OCI-LY3 (cell line): ENCODE measurements around the gene CYP3A4.
"Not testable (repeated sequence)": the region's sequence is repeated elsewhere in the genome, so short reads cannot be mapped to it uniquely, and the experiment has no call there.

ENCODE experiments used
- H2AFZ ChIP-seq: fragments of 200-600, 300-600 bp; shearing (Covaris generic); 2 replicates; pipeline ENCODE4 v1.6.0; 2014; ENCODE audit warnings: antibody characterized with exemption, low read depth, low read length
- H3K27ac ChIP-seq: fragments of 200-600, 300-600 bp; sonication (generic); 2 replicates; pipeline ENCODE4 v1.5.1; 2014; ENCODE audit warnings: mild to moderate bottlenecking, low read length, moderate library complexity, mixed read lengths
- H3K27me3 ChIP-seq: fragments of 200-600, 300-600 bp; sonication (generic); 2 replicates; pipeline ENCODE4 v1.6.1; 2014; ENCODE audit warnings: low read depth, low read length, mixed read lengths
- H3K36me3 ChIP-seq: fragments of 200-600, 300-600 bp; sonication (generic); replicated peaks from 2 replicates; pipeline ENCODE3; 2014; ENCODE audit warnings: low read depth, low read length, mixed read lengths
- H3K4me1 ChIP-seq: fragments of 300-600, 200-600 bp; sonication (generic); 2 replicates; pipeline ENCODE4 v1.6.1; 2014; ENCODE audit warnings: low read length, mixed read lengths
- H3K4me2 ChIP-seq: fragments of 200-600, 300-600 bp; sonication (generic); 2 replicates; pipeline ENCODE4 v1.6.1; 2014; ENCODE audit warnings: low read length, mixed read lengths
- H3K4me3 ChIP-seq: fragments of 300-600, 200-600 bp; sonication (generic); 2 replicates; pipeline ENCODE4 v1.5.1; 2014; ENCODE audit warnings: antibody characterized with exemption, mild to moderate bottlenecking, low read length, moderate library complexity
- H3K79me2 ChIP-seq: fragments of 300-600, 200-600 bp; shearing (Covaris generic); 2 replicates; pipeline ENCODE4 v1.6.1; 2014; ENCODE audit warnings: mild to moderate bottlenecking, low read length, mixed read lengths
- H3K9ac ChIP-seq: fragments of 300-600, 200-600 bp; shearing (Covaris generic); 2 replicates; pipeline ENCODE4 v1.6.0; 2014; ENCODE audit warnings: mild to moderate bottlenecking, low read length, moderate library complexity
- H3K9me3 ChIP-seq: fragments of 200-600, 300-600 bp; shearing (Covaris generic); 2 replicates; pipeline ENCODE4 v1.6.1; 2014; ENCODE audit warnings: low read length, mixed read lengths; ENCODE audit not compliant: insufficient read depth
- H4K20me1 ChIP-seq: fragments of 200-600, 300-600 bp; sonication (generic); 2 replicates; pipeline ENCODE4 v1.6.1; 2016; ENCODE audit warnings: low read length, mixed read lengths; ENCODE audit not compliant: insufficient read depth
- EZH2phosphoT487 ChIP-seq: fragments of 200-600 bp; shearing (Covaris generic); IDR thresholded peaks from 2 replicates; pipeline ENCODE4 v1.6.1; 2018; ENCODE audit warnings: antibody characterized with exemption, mixed run types, low read depth
- TF ChIP-seq, protein P1 (sequence below): fragments of 200-600, 300-600 bp; sonication (generic); IDR thresholded peaks from 2 replicates; pipeline ENCODE4 v1.5.1; 2014; ENCODE audit warnings: antibody characterized with exemption, low read length, low read depth

CYP3A4 gene

DNA sequence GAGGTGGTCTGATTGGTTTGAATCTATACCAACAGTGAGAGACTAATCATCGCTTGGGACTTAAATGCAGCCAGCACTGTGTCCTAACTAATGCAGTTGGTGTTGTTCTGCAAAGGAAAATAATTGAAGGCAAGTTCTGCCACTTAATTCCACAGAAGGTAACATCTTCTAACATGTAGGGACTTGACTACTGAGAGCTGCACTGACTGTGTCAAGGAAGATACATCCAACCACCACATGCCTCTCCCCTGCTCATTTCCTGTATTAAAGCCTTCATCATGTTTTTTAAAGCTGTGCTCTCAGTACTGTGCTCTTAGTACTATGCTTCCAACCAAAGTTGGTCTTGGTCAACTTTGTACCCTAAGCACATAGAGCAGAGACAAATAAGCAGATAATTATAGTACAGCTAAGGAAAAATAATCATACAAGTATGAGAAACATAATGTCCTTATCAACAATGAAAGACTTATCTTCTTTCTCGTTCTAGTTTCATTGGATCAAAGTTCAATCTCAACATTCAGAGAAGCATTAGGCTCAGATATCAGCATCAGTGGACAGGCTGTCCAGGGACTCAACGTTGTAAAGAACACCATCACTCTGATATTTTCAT, 2.8 kb upstream of the CYP3A4 start:
- Histone ChIP-seq H2AFZ (no peak overlapping the region), H3K4me2 (no peak overlapping the region), H3K4me1 (no peaks in the 10 kb centered on the region), H3K9ac (no peak overlapping the region), H3K36me3 (no peaks in the 10 kb centered on the region), H3K27ac (no peak overlapping the region), H3K27me3 (peaks cover 54% of the 10 kb centered on the region), H3K4me3 (no peak overlapping the region), H3K79me2 (no peaks in the 10 kb centered on the region), H4K20me1 (no peaks in the 10 kb centered on the region), H3K9me3 (no peaks in the 10 kb centered on the region)
- TF ChIP-seq, protein P1, sequence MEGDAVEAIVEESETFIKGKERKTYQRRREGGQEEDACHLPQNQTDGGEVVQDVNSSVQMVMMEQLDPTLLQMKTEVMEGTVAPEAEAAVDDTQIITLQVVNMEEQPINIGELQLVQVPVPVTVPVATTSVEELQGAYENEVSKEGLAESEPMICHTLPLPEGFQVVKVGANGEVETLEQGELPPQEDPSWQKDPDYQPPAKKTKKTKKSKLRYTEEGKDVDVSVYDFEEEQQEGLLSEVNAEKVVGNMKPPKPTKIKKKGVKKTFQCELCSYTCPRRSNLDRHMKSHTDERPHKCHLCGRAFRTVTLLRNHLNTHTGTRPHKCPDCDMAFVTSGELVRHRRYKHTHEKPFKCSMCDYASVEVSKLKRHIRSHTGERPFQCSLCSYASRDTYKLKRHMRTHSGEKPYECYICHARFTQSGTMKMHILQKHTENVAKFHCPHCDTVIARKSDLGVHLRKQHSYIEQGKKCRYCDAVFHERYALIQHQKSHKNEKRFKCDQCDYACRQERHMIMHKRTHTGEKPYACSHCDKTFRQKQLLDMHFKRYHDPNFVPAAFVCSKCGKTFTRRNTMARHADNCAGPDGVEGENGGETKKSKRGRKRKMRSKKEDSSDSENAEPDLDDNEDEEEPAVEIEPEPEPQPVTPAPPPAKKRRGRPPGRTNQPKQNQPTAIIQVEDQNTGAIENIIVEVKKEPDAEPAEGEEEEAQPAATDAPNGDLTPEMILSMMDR: no peak
- no peak for TF ChIP-seq EZH2phosphoT487

DNA sequence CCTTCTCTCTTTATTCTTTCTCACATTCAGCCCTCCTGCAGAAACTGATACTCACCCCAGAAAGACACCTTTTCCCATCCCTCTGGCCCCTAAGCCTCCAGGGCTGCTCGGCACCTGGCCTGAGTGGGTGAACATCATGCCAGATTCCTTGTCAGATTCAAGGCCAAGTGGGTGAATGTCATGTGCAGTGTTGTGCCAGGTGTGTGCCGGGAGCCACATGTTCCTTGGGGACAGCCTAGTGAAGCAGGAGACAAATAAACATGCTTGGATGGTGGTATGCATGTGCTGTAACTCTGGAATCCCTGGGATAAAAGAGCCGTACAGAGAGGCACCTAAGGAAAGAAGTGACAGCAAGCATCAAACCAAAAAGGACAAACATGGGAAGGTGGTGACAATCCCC, 1.7 kb upstream of the CYP3A4 start:
- H3K4me2 ChIP-seq, H3K9ac ChIP-seq, H3K9me3 ChIP-seq, H3K79me2 ChIP-seq, H3K36me3 ChIP-seq, H3K4me3 ChIP-seq, H2AFZ ChIP-seq, H3K4me1 ChIP-seq, H3K27ac ChIP-seq, H4K20me1 ChIP-seq: not testable (repeated sequence)
- H3K27me3 ChIP-seq: peaks cover 59% of the 10 kb centered on the region

DNA sequence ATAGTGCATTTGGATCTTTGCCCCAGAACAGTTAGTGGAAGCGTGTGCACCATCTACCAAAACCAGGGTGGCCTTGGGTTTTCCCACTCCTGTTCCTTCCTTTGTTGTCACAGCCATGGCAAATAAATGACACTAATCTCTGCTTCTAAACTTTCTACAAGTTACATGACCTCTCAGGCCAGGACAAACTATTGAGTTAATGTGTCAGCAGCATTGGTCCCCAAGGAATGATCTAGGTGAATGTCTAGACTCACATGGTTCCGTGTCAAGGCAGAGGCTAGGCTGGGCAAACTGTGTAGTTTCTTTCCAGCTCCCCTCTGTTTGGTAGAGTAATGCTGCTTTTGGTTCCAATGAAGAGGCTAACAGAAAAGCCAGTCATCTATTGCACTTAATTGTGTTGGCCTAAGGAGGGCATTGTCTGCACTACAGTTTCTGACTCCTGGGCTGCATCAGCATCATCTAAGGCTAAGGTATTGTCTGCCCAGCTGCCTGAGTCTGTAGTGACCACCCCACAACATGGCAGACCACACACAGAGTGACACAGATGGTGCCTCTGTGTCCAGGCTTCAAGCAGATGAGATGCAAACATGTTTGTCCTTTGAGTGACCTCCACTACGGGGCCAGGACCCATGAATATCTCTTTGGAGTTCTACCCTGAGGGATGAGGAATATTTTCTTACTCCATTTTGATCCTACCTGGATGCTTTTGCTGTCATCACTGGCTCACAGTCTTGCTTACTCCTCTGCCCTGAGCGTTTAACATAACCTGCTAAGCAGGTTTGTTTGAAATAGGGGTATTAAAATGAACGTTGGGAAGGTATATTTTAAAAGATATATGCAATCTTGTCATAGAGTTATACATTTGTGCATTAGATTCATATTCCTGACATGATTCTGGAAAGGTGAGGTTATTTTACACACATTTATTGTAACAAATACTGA, 1.7 kb downstream of the CYP3A4 start:
- Histone ChIP-seq H3K4me3 (no peak overlapping the region), H3K36me3 (no peaks in the 10 kb centered on the region), H3K27me3 (peaks cover 76% of the 10 kb centered on the region), H3K4me2 (no peak overlapping the region), H3K79me2 (no peaks in the 10 kb centered on the region), H3K9ac (no peak overlapping the region), H3K4me1 (no peaks in the 10 kb centered on the region), H2AFZ (no peak overlapping the region), H4K20me1 (no peaks in the 10 kb centered on the region), H3K9me3 (no peaks in the 10 kb centered on the region), H3K27ac (no peak overlapping the region)
- no peak for TF ChIP-seq EZH2phosphoT487
- TF ChIP-seq, protein P1: no peak

DNA sequence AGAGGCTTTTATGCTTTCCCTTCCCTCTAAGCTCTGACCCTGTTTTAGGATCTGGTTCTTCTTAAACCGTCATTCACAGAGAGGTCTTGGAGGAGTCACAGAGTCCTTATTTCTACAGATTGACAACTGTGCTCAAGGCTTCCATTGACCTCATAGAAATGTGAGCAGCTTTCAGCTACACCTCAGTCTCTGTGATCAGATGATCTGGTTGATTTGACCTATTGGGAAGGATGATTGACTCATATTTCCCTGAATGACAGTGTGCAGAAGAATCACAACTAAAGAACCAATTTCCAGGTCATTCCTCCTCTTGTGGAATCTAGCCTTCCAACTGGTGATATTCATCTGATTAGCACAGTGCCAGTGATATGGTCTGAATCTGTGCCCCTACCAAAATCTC, 3.4 kb downstream of the CYP3A4 start:
- no peaks in the 10 kb centered on the region for H3K4me1 ChIP-seq
- no peak for TF ChIP-seq EZH2phosphoT487
- TF ChIP-seq, protein P1: no peak
- no peak overlapping the region for H3K4me3 ChIP-seq
- no peaks in the 10 kb centered on the region for H4K20me1 ChIP-seq
- H3K27me3 ChIP-seq: peaks cover 71% of the 10 kb centered on the region
- H2AFZ ChIP-seq: no peak overlapping the region
- H3K36me3 ChIP-seq: no peaks in the 10 kb centered on the region
- no peak overlapping the region for H3K27ac ChIP-seq
- no peak overlapping the region for H3K4me2 ChIP-seq
- H3K9ac ChIP-seq: no peak overlapping the region
- H3K9me3 ChIP-seq: no peaks in the 10 kb centered on the region
- H3K79me2 ChIP-seq: no peaks in the 10 kb centered on the region
